DOHH2 (cell line): ENCODE data around the gene ASPRV1.

Experiments used
- H3F3A ChIP-seq: fragments of 200-600 bp; sonication (generic), shearing (Covaris generic); 2 replicates; pipeline ENCODE4 v1.6.0; 2016; ENCODE audit warnings: antibody characterized with exemption, mild to moderate bottlenecking; ENCODE audit not compliant: control insufficient read depth, insufficient read depth
- H3K27ac ChIP-seq: fragments of 200-600 bp; sonication (generic); 2 replicates; pipeline ENCODE4 v1.5.1; 2014; ENCODE audit warnings: low read depth, mild to moderate bottlenecking, low read length, moderate library complexity
- H3K27me3 ChIP-seq: fragments of 200-600 bp; sonication (generic); 2 replicates; pipeline ENCODE4 v1.6.1; 2014; ENCODE audit warnings: mild to moderate bottlenecking, low read length, mixed read lengths; ENCODE audit not compliant: control insufficient read depth
- H3K36me3 ChIP-seq: fragments of 200-600 bp; sonication (generic); 2 replicates; pipeline ENCODE4 v1.6.1; 2014; ENCODE audit warnings: mild to moderate bottlenecking, low read length, moderate library complexity, mixed read lengths; ENCODE audit not compliant: control insufficient read depth
- H3K4me1 ChIP-seq: fragments of 200-600 bp; sonication (generic); 2 replicates; pipeline ENCODE4 v1.6.1; 2014; ENCODE audit warnings: mild to moderate bottlenecking, low read length, mixed read lengths; ENCODE audit not compliant: control insufficient read depth
- H3K4me2 ChIP-seq: fragments of 200-600 bp; sonication (generic); 2 replicates; pipeline ENCODE4 v1.6.0; 2014; ENCODE audit warnings: mild to moderate bottlenecking, low read length, moderate library complexity
- H3K4me3 ChIP-seq: fragments of 200-600 bp; sonication (generic); 2 replicates; pipeline ENCODE4 v1.5.1; 2014; ENCODE audit warnings: mild to moderate bottlenecking, low read length, mixed read lengths
- H3K79me2 ChIP-seq: fragments of 200-600 bp; sonication (generic); 2 replicates; pipeline ENCODE4 v1.6.1; 2014; ENCODE audit warnings: mild to moderate bottlenecking, low read length, mixed read lengths; ENCODE audit not compliant: control insufficient read depth
- H3K9me2 ChIP-seq: fragments of 200-600 bp; sonication (generic); replicated peaks from 2 replicates; pipeline ENCODE4 v1.6.1; 2014; ENCODE audit warnings: mild to moderate bottlenecking, low read length, mixed read lengths; ENCODE audit not compliant: control insufficient read depth
- H3K9me3 ChIP-seq: fragments of 200-600 bp; sonication (generic); 2 replicates; pipeline ENCODE4 v1.6.1; 2014; ENCODE audit warnings: antibody characterized with exemption, low read length, mixed read lengths; ENCODE audit not compliant: control insufficient read depth, insufficient read depth
- H4K20me1 ChIP-seq: fragments of 200-600 bp; sonication (generic); 2 replicates; pipeline ENCODE4 v1.6.0; 2014; ENCODE audit warnings: low read depth, mild to moderate bottlenecking, antibody characterized with exemption, low read length, moderate library complexity; ENCODE audit not compliant: control insufficient read depth, insufficient read depth
- EZH2phosphoT487 ChIP-seq: fragments of 200-600 bp; sonication (generic); IDR thresholded peaks from 2 replicates; pipeline ENCODE4 v1.6.1; 2017; ENCODE audit warnings: borderline replicate concordance, mild to moderate bottlenecking, antibody characterized with exemption, low read length, moderate library complexity, mixed read lengths
- TF ChIP-seq, protein P1 (sequence below): fragments of 200-600 bp; sonication (generic); IDR thresholded peaks from one replicate; pipeline ENCODE4 v1.5.1; 2014; ENCODE audit warnings: antibody characterized with exemption, mild to moderate bottlenecking, low read depth, low read length; ENCODE audit not compliant: poor library complexity, severe bottlenecking

ASPRV1 gene

DNA sequence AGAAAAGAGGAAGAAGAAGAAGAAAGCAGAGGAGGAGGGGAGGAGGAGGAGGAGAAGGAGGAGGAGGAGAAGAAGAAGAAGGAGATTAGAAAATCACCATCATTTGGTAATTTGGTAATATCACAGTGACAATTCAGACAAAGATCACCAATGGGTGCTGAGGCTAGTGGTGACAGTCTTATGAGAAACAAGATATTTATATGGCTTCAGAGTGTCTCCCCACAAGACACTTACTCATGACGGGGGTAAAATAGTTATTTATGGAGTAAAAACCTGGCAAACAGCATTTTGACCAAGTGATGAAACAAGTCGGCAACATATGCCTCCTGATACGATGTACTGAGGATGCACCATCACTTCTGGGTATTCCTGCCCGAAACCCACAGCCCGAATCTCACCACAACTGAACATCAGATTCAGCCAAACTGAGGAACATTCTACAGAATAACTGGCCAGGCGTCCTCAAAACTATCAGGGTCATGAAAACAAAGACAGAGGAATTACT, 4.9 kb downstream of the ASPRV1 start:
- H3K4me3 ChIP-seq = no peak overlapping the region
- H3K79me2 ChIP-seq = no peaks in the 10 kb centered on the region
- no peaks in the 10 kb centered on the region for H3K36me3 ChIP-seq
- no peaks in the 10 kb centered on the region for H3F3A ChIP-seq
- no peak overlapping the region for H3K4me2 ChIP-seq
- TF ChIP-seq, protein P1, sequence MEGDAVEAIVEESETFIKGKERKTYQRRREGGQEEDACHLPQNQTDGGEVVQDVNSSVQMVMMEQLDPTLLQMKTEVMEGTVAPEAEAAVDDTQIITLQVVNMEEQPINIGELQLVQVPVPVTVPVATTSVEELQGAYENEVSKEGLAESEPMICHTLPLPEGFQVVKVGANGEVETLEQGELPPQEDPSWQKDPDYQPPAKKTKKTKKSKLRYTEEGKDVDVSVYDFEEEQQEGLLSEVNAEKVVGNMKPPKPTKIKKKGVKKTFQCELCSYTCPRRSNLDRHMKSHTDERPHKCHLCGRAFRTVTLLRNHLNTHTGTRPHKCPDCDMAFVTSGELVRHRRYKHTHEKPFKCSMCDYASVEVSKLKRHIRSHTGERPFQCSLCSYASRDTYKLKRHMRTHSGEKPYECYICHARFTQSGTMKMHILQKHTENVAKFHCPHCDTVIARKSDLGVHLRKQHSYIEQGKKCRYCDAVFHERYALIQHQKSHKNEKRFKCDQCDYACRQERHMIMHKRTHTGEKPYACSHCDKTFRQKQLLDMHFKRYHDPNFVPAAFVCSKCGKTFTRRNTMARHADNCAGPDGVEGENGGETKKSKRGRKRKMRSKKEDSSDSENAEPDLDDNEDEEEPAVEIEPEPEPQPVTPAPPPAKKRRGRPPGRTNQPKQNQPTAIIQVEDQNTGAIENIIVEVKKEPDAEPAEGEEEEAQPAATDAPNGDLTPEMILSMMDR = no peak
- no peak for TF ChIP-seq EZH2phosphoT487
- no peaks in the 10 kb centered on the region for H3K9me3 ChIP-seq
- no peak overlapping the region for H3K27ac ChIP-seq
- no peaks in the 10 kb centered on the region for H3K4me1 ChIP-seq
- H4K20me1 ChIP-seq = no peaks in the 10 kb centered on the region
- no peaks in the 10 kb centered on the region for H3K9me2 ChIP-seq
- peaks cover 37% of the 10 kb centered on the region for H3K27me3 ChIP-seq

DNA sequence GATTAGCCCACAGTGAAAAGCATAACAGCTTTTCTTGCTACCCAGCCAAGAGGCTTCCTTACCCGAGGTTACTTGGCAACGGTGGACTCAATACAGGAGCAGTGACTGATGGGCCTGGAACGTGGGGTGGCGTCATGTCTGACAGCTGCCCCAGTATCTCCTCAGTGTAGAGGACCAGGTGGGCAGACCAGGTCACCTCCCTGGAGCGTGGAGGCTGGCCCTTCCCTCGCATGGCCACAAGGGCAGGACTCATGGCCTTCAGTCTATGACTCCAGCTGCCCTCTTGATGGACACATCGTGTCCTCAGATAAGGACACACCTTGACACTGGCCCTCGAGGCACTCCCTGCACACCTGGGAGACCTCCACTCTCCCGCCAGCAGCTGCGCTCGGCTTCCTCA, 6.4 kb downstream of the ASPRV1 start:
- Histone ChIP-seq H4K20me1 (no peaks in the 10 kb centered on the region), H3K79me2 (no peaks in the 10 kb centered on the region), H3K27me3 (peaks cover 37% of the 10 kb centered on the region), H3F3A (no peaks in the 10 kb centered on the region), H3K9me2 (no peaks in the 10 kb centered on the region), H3K27ac (no peak overlapping the region), H3K36me3 (no peaks in the 10 kb centered on the region), H3K4me1 (no peaks in the 10 kb centered on the region), H3K4me2 (no peak overlapping the region), H3K4me3 (no peak overlapping the region), H3K9me3 (no peaks in the 10 kb centered on the region)
- no peak for TF ChIP-seq EZH2phosphoT487
- TF ChIP-seq, protein P1 = no peak

DNA sequence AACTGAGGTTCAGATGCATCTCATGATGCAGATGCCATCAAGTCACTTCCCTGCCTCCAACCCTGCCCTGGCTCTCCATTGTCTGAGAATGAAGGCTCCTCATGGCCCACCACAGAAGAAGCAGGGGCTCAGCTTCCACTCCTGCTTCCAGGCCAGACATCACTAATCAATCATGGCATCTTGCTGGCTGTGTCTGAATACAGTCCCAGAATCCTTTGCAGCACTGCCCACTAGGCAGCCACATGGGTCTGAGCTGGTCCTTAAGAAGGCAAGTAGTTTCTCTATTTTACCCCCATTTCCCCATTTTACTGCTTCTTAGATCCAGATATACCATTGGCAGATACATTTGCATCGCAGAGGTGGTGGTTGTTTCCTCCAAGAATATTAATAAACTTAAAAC, 7.3 kb downstream of the ASPRV1 start:
- no peak overlapping the region for H3K27ac ChIP-seq
- no peaks in the 10 kb centered on the region for H3K9me2 ChIP-seq
- no peak overlapping the region for H3K4me2 ChIP-seq
- TF ChIP-seq EZH2phosphoT487 = no peak
- TF ChIP-seq, protein P1 = no peak
- H3K79me2 ChIP-seq = no peaks in the 10 kb centered on the region
- peaks cover 29% of the 10 kb centered on the region for H3K27me3 ChIP-seq
- no peaks in the 10 kb centered on the region for H4K20me1 ChIP-seq
- H3K36me3 ChIP-seq = no peaks in the 10 kb centered on the region
- H3F3A ChIP-seq = no peaks in the 10 kb centered on the region
- no peaks in the 10 kb centered on the region for H3K9me3 ChIP-seq
- no peaks in the 10 kb centered on the region for H3K4me1 ChIP-seq
- no peak overlapping the region for H3K4me3 ChIP-seq
